ENCODE data around the gene BAHCC1. TPM values are rescaled to one million over a fixed set of nuclear protein-coding genes. Genes with fewer than 3 reads are reported as not detected.

BAHCC1 gene
- polyA plus RNA-seq, 1 donor from 2014 or later: 14.2 TPM

GRCh38 chr17:81396278-81396721 is 1.0 kb downstream of the BAHCC1 start:
- peak; percentile 1 for TF ChIP-seq POLR2AphosphoS5 (IDR thresholded peaks at IDR 0.05)
- no peak for TF ChIP-seq EP300 (conservative IDR thresholded peaks at IDR 0.05; ENCODE audit: poor library complexity, severe bottlenecking)
- peak; percentile 2 for TF ChIP-seq MXI1 (conservative IDR thresholded peaks at IDR 0.05; ENCODE audit: poor library complexity, severe bottlenecking)
- TF ChIP-seq, protein P1, sequence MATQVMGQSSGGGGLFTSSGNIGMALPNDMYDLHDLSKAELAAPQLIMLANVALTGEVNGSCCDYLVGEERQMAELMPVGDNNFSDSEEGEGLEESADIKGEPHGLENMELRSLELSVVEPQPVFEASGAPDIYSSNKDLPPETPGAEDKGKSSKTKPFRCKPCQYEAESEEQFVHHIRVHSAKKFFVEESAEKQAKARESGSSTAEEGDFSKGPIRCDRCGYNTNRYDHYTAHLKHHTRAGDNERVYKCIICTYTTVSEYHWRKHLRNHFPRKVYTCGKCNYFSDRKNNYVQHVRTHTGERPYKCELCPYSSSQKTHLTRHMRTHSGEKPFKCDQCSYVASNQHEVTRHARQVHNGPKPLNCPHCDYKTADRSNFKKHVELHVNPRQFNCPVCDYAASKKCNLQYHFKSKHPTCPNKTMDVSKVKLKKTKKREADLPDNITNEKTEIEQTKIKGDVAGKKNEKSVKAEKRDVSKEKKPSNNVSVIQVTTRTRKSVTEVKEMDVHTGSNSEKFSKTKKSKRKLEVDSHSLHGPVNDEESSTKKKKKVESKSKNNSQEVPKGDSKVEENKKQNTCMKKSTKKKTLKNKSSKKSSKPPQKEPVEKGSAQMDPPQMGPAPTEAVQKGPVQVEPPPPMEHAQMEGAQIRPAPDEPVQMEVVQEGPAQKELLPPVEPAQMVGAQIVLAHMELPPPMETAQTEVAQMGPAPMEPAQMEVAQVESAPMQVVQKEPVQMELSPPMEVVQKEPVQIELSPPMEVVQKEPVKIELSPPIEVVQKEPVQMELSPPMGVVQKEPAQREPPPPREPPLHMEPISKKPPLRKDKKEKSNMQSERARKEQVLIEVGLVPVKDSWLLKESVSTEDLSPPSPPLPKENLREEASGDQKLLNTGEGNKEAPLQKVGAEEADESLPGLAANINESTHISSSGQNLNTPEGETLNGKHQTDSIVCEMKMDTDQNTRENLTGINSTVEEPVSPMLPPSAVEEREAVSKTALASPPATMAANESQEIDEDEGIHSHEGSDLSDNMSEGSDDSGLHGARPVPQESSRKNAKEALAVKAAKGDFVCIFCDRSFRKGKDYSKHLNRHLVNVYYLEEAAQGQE (IDR thresholded peaks at IDR 0.05; ENCODE audit: borderline replicate concordance): peak; percentile 35
- no peak overlapping the region for H2AFZ ChIP-seq (ENCODE audit: low read depth, low read length)
- peak overlapping the region; percentile 97 for H3K27ac ChIP-seq (ENCODE audit: low read length)

DNA sequence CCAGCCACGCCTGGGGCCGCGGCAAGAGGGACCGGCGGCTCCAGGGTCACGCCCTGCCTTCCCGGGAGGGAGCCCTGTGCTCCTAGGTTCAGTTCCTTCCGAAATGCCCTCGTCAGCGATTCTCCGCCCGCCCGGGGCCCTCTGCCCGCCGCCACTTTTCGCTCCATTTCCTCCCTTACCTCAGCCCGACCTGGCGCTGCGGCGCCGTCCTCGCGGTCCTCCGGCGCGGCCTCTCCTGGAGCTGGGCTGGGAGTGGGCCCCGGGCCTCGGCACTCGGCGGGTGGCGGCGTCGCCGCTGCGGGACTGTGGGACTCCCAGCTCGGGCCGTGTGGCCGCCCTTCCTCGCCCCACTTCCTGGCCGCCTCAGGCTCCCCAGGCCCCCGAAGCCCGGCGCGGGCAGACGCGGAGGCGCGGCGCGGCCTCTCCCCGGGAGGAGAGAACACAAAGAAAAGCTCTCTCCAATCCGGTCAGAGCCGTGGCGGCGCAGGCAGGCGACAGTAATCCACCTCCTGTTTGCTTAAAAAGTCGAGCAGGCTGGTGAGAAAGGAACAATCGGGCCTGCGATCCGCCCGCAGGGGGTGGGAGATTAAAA is 1.6 kb downstream of the BAHCC1 start:
- Histone ChIP-seq H3K9me2 (ENCODE audit: insufficient read depth, low read length) (no peaks in the 10 kb centered on the region), H3K9me3 (ENCODE audit: low read length) (no peaks in the 10 kb centered on the region), H4K20me1 (ENCODE audit: insufficient read depth) (peaks cover 12% of the 10 kb centered on the region), H3K27ac (ENCODE audit: low read length) (peak overlapping the region; percentile 97), H3K79me2 (replicated peaks; ENCODE audit: insufficient read depth, low read length) (peaks cover 80% of the 10 kb centered on the region), H3K27me3 (ENCODE audit: insufficient read depth, low read depth, low read length) (no peaks in the 10 kb centered on the region), H3K4me2 (ENCODE audit: low read length) (peak overlapping the region; percentile 91), H3K4me3 (ENCODE audit: low read length) (peak overlapping the region; percentile 97), H2AFZ (ENCODE audit: low read depth, low read length) (no peak overlapping the region), H3K9ac (ENCODE audit: low read length) (peak overlapping the region; percentile 98), H3F3A (ENCODE audit: insufficient read depth, low read length, poor library complexity, severe bottlenecking) (no peaks in the 10 kb centered on the region), H3K36me3 (ENCODE audit: insufficient read depth, low read length) (no peaks in the 10 kb centered on the region)
- TF ChIP-seq EZH2 (IDR thresholded peaks at IDR 0.05; ENCODE audit: borderline replicate concordance, insufficient read depth, low read length, poor library complexity, severe bottlenecking) (no peak), RAD21 (conservative IDR thresholded peaks at IDR 0.05) (no peak), POLR2AphosphoS5 (IDR thresholded peaks at IDR 0.05) (peak; percentile 13), SMC3 (conservative IDR thresholded peaks at IDR 0.05; ENCODE audit: poor library complexity) (no peak), TAF1 (IDR thresholded peaks at IDR 0.05; ENCODE audit: low read depth) (peak; percentile 30)
- TF ChIP-seq, protein P1 (IDR thresholded peaks at IDR 0.05; ENCODE audit: borderline replicate concordance): peak; percentile 2

More at GRCh38 chr17:81396278-81396721, 1.0 kb downstream of the BAHCC1 start:
- Histone ChIP-seq H3K36me3 (ENCODE audit: insufficient read depth, low read length) (no peaks in the 10 kb centered on the region), H3F3A (ENCODE audit: insufficient read depth, low read length, poor library complexity, severe bottlenecking) (no peaks in the 10 kb centered on the region), H3K79me2 (replicated peaks; ENCODE audit: insufficient read depth, low read length) (peaks cover 80% of the 10 kb centered on the region), H4K20me1 (ENCODE audit: insufficient read depth) (peaks cover 12% of the 10 kb centered on the region), H3K27me3 (ENCODE audit: insufficient read depth, low read depth, low read length) (no peaks in the 10 kb centered on the region), H3K9me3 (ENCODE audit: low read length) (no peaks in the 10 kb centered on the region), H3K4me2 (ENCODE audit: low read length) (peak overlapping the region; percentile 20), H3K9me2 (ENCODE audit: insufficient read depth, low read length) (no peaks in the 10 kb centered on the region), H3K9ac (ENCODE audit: low read length) (peak overlapping the region; percentile 98), H3K4me3 (ENCODE audit: low read length) (peak overlapping the region; percentile 97)
